Right lobe of liver (tissue), 6 donors: ENCODE measurements around the gene D2HGDH. TPM values are rescaled to one million over a fixed set of nuclear protein-coding genes. Genes with fewer than 3 reads are reported as not detected.

Source experiments
- ATAC-seq, 4 donors: fragments of 200-7000 bp; cut with Tn5 transposase; one replicate each; pipeline ENCODE4 v1.9.1; 2020; ENCODE audit warnings: mild to moderate bottlenecking in 4 of 4, moderate library complexity in 4 of 4
- DNase-seq, 3 donors: peaks; one replicate each; pipeline ENCODE4 v3.0.0-alpha.2; 2020
- H3K27ac ChIP-seq, 3 donors: fragments of 200-600 bp; one replicate each; pipeline ENCODE4 v1.8.0; 2022
- H3K27me3 ChIP-seq, 2 donors: fragments of 200-600 bp; one replicate each; pipeline ENCODE4 v1.8.0; 2022
- H3K36me3 ChIP-seq, 4 donors: fragments of 200-600 bp; sonication (generic) in 1 of 4; one replicate each; pipeline versions ENCODE4 v1.5.1 to v1.8.0; 2017 to 2022; ENCODE audit warnings: control low read depth in 1 of 4
- H3K4me1 ChIP-seq, 4 donors: fragments of 200-600 bp; sonication (generic) in 1 of 4; one replicate each; pipeline versions ENCODE4 v1.5.1 to v1.8.0; 2017 to 2022; ENCODE audit warnings: control low read depth in 1 of 4
- H3K4me3 ChIP-seq, 3 donors: fragments of 200-600 bp; one replicate each; pipeline ENCODE4 v1.8.0; 2022
- H3K9me3 ChIP-seq, 4 donors: fragments of 200-600 bp; sonication (generic) in 1 of 4; one replicate each; pipeline versions ENCODE4 v1.5.1 to v1.8.0; 2017 to 2022; ENCODE audit warnings: control low read depth in 1 of 4
- POLR2A ChIP-seq: fragments of 450-650 bp; IDR thresholded peaks from one replicate; pipeline ENCODE4 v1.6.1; 2017; ENCODE audit warnings: antibody characterized with exemption, mild to moderate bottlenecking
- WGBS: methylation state at CpG from one replicate; pipeline ENCODE4 v1.1.6; 2018; ENCODE audit warnings: low coverage, low lambda C conversion rate; ENCODE audit not compliant: insufficient coverage; ENCODE audit errors: missing lambda C conversion rate; 5-methylcytosine and 5-hydroxymethylcytosine counted together
- intact Hi-C, 2 donors: fragments of 100-400 bp; cut with DNase I; formaldehyde crosslinking; loops; one replicate each; pipeline versions ENCODE4 v1.11.2 to v1.14.1; 2022
- total RNA-seq, 6 experiments: library from RNA; depleted of rRNA in 2 of 6; stranded (reverse); fragments of >200 nt in 2 of 6; fragmentation: NEBNext Ultra II Directional in 3 of 6; extraction: Animal tissue kit (Norgen Biotek cat#: 25700) in 3 of 6; gene quantifications; one replicate each; pipeline versions ENCODE4 v1.1.0 to v1.2.4, GENCODE V29; 2016 to 2023
- TF ChIP-seq, protein P1 (sequence below), 4 donors: fragments of 200-600 bp in 3 of 4; fragments of 450-650 bp in 1 of 4; IDR thresholded peaks; one replicate each; pipeline versions ENCODE4 v1.5.1 to v1.8.0; 2016 to 2022; ENCODE audit warnings: antibody characterized with exemption in 4 of 4, mild to moderate bottlenecking in 2 of 4
- donor health status: DM: no; HTN: yes; CAD: no.
- donor health status: DM: no; HTN: no; CAD: no.
- donor health status: DM: no; HTN: no; CAD: no.
- donor health status: DM: no; HTN: yes; CAD: no.
- donor health status: DM: no; HTN: yes; CAD: no.

The D2HGDH gene
- total RNA-seq, 6 experiments from 2014 or later: 18.9 to 38.6 (median 25.9) TPM

DNA sequence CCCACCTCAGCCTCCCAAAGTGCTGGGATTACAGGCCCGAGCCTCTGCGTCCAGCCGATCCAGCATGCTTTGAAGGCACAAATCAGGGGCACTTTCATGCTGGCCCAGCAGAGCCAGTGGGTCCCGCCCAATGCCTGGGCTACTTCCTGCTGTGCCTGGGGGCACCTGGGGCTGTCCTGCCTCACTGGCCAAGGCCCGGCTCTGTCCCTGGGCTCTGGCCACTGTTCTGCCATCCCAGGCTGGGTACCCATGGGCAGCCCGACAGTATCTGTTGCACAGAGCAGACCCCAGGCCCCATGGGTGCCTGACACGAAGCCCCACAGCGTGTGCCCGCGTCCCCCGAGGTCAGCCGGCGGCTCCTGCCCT lies 35.4 kb downstream of the D2HGDH start:
- WGBS: 70% methylated on average over 2 of the region's 13 CpGs
- TF ChIP-seq POLR2A: no peak
- TF ChIP-seq, protein P1, sequence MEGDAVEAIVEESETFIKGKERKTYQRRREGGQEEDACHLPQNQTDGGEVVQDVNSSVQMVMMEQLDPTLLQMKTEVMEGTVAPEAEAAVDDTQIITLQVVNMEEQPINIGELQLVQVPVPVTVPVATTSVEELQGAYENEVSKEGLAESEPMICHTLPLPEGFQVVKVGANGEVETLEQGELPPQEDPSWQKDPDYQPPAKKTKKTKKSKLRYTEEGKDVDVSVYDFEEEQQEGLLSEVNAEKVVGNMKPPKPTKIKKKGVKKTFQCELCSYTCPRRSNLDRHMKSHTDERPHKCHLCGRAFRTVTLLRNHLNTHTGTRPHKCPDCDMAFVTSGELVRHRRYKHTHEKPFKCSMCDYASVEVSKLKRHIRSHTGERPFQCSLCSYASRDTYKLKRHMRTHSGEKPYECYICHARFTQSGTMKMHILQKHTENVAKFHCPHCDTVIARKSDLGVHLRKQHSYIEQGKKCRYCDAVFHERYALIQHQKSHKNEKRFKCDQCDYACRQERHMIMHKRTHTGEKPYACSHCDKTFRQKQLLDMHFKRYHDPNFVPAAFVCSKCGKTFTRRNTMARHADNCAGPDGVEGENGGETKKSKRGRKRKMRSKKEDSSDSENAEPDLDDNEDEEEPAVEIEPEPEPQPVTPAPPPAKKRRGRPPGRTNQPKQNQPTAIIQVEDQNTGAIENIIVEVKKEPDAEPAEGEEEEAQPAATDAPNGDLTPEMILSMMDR (IDR thresholded peaks at IDR 0.05): no peak
- Histone ChIP-seq H3K4me3 (no peak overlapping the region), H3K4me1 (peaks cover 0 to 37% (median 15%) of the 10 kb centered on the region in 4 donors), H3K27me3 (no peaks in the 10 kb centered on the region), H3K9me3 (no peaks in the 10 kb centered on the region), H3K27ac (peak overlapping the region in 1 of 3 donors; percentile 56), H3K36me3 (no peaks in the 10 kb centered on the region)
- intact Hi-C loops: no loop called here
- DNase-seq: no peak
- ATAC-seq: peak in 1 of 4 donors; percentile 8

GRCh38 chr2:241770185-241770935 lies 35.9 kb downstream of the D2HGDH start:
- Histone ChIP-seq H3K36me3 (no peaks in the 10 kb centered on the region), H3K27ac (peak overlapping the region in 2 of 3 donors; percentile 40 to 56), H3K27me3 (no peaks in the 10 kb centered on the region), H3K4me3 (no peak overlapping the region), H3K9me3 (no peaks in the 10 kb centered on the region), H3K4me1 (peaks cover 0 to 42% (median 15%) of the 10 kb centered on the region in 4 donors)
- 27% methylated on average over 5 of the region's 27 CpGs for WGBS
- peak; percentile 62 to 91 (median 88) for DNase-seq
- peak; percentile 82 to 86 (median 85) for ATAC-seq
- intact Hi-C loops: no loop called here
- TF ChIP-seq, protein P1 (IDR thresholded peaks at IDR 0.05): no peak
- no peak for TF ChIP-seq POLR2A

GRCh38 chr2:241770936-241771285 lies 36.5 kb downstream of the D2HGDH start:
- Histone ChIP-seq H3K36me3 (no peaks in the 10 kb centered on the region), H3K27me3 (no peaks in the 10 kb centered on the region), H3K4me3 (no peak overlapping the region), H3K4me1 (peaks cover 0 to 45% (median 15%) of the 10 kb centered on the region in 4 donors), H3K9me3 (no peaks in the 10 kb centered on the region), H3K27ac (peak overlapping the region in 2 of 3 donors; percentile 40 to 56)
- 100% methylated on average over 3 of the region's 12 CpGs for WGBS
- intact Hi-C loops: no loop called here
- TF ChIP-seq, protein P1 (IDR thresholded peaks at IDR 0.05): no peak
- ATAC-seq: no peak
- no peak for DNase-seq

- peaks cover 0 to 45% (median 15%) of the 10 kb centered on the region in 4 donors for H3K4me1 ChIP-seq
- DNase-seq (peak in 1 of 3 donors; percentile 44), ATAC-seq (peak in 1 of 4 donors; percentile 1)
- intact Hi-C loops: no loop called here
- no peak for TF ChIP-seq POLR2A
- TF ChIP-seq, protein P1 (IDR thresholded peaks at IDR 0.05): no peak
- no peaks in the 10 kb centered on the region for H3K9me3 ChIP-seq
- H3K36me3 ChIP-seq: no peaks in the 10 kb centered on the region
- no peak overlapping the region for H3K4me3 ChIP-seq
- H3K27me3 ChIP-seq: no peaks in the 10 kb centered on the region
- 88% methylated on average over 9 of the region's 38 CpGs for WGBS
- no peak overlapping the region for H3K27ac ChIP-seq
Observed at GRCh38 chr2:241771286-241772062, 37.0 kb downstream of the D2HGDH start.
